ENCODE data around the gene SNX9.

GRCh38 chr6:157974341-157974894 is 151.4 kb downstream of the SNX9 start:
- TF ChIP-seq CTCF (optimal IDR thresholded peaks at IDR 0.05 in 1 of 3, IDR thresholded peaks at IDR 0.05 in 1 of 3, conservative IDR thresholded peaks at IDR 0.05 in 1 of 3; ENCODE audit: extremely low read depth in 1 of 3, insufficient read depth in 2 of 3, low read length in 3 of 3): no peak
- TF ChIP-seq EZH2 (IDR thresholded peaks at IDR 0.05; ENCODE audit: low read length): no peak
